ENCODE results near the gene ITPR1.

ITPR1 gene

GRCh38 chr3:4786431-4786830 lies 293.3 kb downstream of the ITPR1 start:
- Histone ChIP-seq H3K4me1 (ENCODE audit: control insufficient read depth, insufficient read depth, low read length) (no peaks in the 10 kb centered on the region), H3K9ac (ENCODE audit: low read depth, low read length) (no peak overlapping the region), H3K36me3 (ENCODE audit: control insufficient read depth, insufficient read depth, low read length) (no peaks in the 10 kb centered on the region), H3K4me3 (ENCODE audit: low read depth, low read length) (no peak overlapping the region), H3K9me3 (ENCODE audit: control insufficient read depth, insufficient read depth, low read length) (no peaks in the 10 kb centered on the region), H3K27me3 (ENCODE audit: control insufficient read depth, insufficient read depth, low read length) (no peaks in the 10 kb centered on the region)

GRCh38 chr3:4791358-4791757 lies 298.2 kb downstream of the ITPR1 start:
- no peak overlapping the region for H3K4me3 ChIP-seq (ENCODE audit: low read depth, low read length)
- no peak overlapping the region for H3K9ac ChIP-seq (ENCODE audit: low read depth, low read length)
- no peaks in the 10 kb centered on the region for H3K9me3 ChIP-seq (ENCODE audit: control insufficient read depth, insufficient read depth, low read length)
- no peaks in the 10 kb centered on the region for H3K36me3 ChIP-seq (ENCODE audit: control insufficient read depth, insufficient read depth, low read length)
- H3K4me1 ChIP-seq (ENCODE audit: control insufficient read depth, insufficient read depth, low read length) = no peaks in the 10 kb centered on the region
- H3K27me3 ChIP-seq (ENCODE audit: control insufficient read depth, insufficient read depth, low read length) = no peaks in the 10 kb centered on the region

GRCh38 chr3:4793311-4793710 lies 300.2 kb downstream of the ITPR1 start:
- Histone ChIP-seq H3K27me3 (ENCODE audit: control insufficient read depth, insufficient read depth, low read length) (no peaks in the 10 kb centered on the region), H3K4me1 (ENCODE audit: control insufficient read depth, insufficient read depth, low read length) (no peaks in the 10 kb centered on the region), H3K36me3 (ENCODE audit: control insufficient read depth, insufficient read depth, low read length) (no peaks in the 10 kb centered on the region), H3K4me3 (ENCODE audit: low read depth, low read length) (no peak overlapping the region), H3K9ac (ENCODE audit: low read depth, low read length) (no peak overlapping the region), H3K9me3 (ENCODE audit: control insufficient read depth, insufficient read depth, low read length) (no peaks in the 10 kb centered on the region)

- Histone ChIP-seq H3K9ac (ENCODE audit: low read depth, low read length) (no peak overlapping the region), H3K4me3 (ENCODE audit: low read depth, low read length) (no peak overlapping the region), H3K27me3 (ENCODE audit: control insufficient read depth, insufficient read depth, low read length) (no peaks in the 10 kb centered on the region), H3K36me3 (ENCODE audit: control insufficient read depth, insufficient read depth, low read length) (no peaks in the 10 kb centered on the region), H3K4me1 (ENCODE audit: control insufficient read depth, insufficient read depth, low read length) (no peaks in the 10 kb centered on the region), H3K9me3 (ENCODE audit: control insufficient read depth, insufficient read depth, low read length) (no peaks in the 10 kb centered on the region)
Observed at GRCh38 chr3:4794331-4794730, 301.2 kb downstream of the ITPR1 start.

- Histone ChIP-seq H3K36me3 (ENCODE audit: control insufficient read depth, insufficient read depth, low read length) (no peaks in the 10 kb centered on the region), H3K27me3 (ENCODE audit: control insufficient read depth, insufficient read depth, low read length) (no peaks in the 10 kb centered on the region), H3K9me3 (ENCODE audit: control insufficient read depth, insufficient read depth, low read length) (no peaks in the 10 kb centered on the region), H3K9ac (ENCODE audit: low read depth, low read length) (no peak overlapping the region), H3K4me1 (ENCODE audit: control insufficient read depth, insufficient read depth, low read length) (no peaks in the 10 kb centered on the region), H3K4me3 (ENCODE audit: low read depth, low read length) (no peak overlapping the region)
Observed at GRCh38 chr3:4794798-4795197, 301.6 kb downstream of the ITPR1 start.

- no peaks in the 10 kb centered on the region for H3K36me3 ChIP-seq (ENCODE audit: control insufficient read depth, insufficient read depth, low read length)
- no peaks in the 10 kb centered on the region for H3K4me1 ChIP-seq (ENCODE audit: control insufficient read depth, insufficient read depth, low read length)
- H3K9ac ChIP-seq (ENCODE audit: low read depth, low read length) = no peak overlapping the region
- H3K4me3 ChIP-seq (ENCODE audit: low read depth, low read length) = no peak overlapping the region
- H3K9me3 ChIP-seq (ENCODE audit: control insufficient read depth, insufficient read depth, low read length) = no peaks in the 10 kb centered on the region
- no peaks in the 10 kb centered on the region for H3K27me3 ChIP-seq (ENCODE audit: control insufficient read depth, insufficient read depth, low read length)
Observed at GRCh38 chr3:4795905-4796304, 302.8 kb downstream of the ITPR1 start.

- H3K9me3 ChIP-seq (ENCODE audit: control insufficient read depth, insufficient read depth, low read length) = no peaks in the 10 kb centered on the region
- no peak overlapping the region for H3K9ac ChIP-seq (ENCODE audit: low read depth, low read length)
- no peaks in the 10 kb centered on the region for H3K27me3 ChIP-seq (ENCODE audit: control insufficient read depth, insufficient read depth, low read length)
- H3K4me1 ChIP-seq (ENCODE audit: control insufficient read depth, insufficient read depth, low read length) = no peaks in the 10 kb centered on the region
- H3K36me3 ChIP-seq (ENCODE audit: control insufficient read depth, insufficient read depth, low read length) = no peaks in the 10 kb centered on the region
- H3K4me3 ChIP-seq (ENCODE audit: low read depth, low read length) = no peak overlapping the region
Observed at GRCh38 chr3:4797201-4797705, 304.1 kb downstream of the ITPR1 start.

GRCh38 chr3:4799266-4800256 lies 306.4 kb downstream of the ITPR1 start:
- no peak overlapping the region for H3K4me3 ChIP-seq (ENCODE audit: low read depth, low read length)
- no peaks in the 10 kb centered on the region for H3K27me3 ChIP-seq (ENCODE audit: control insufficient read depth, insufficient read depth, low read length)
- H3K9me3 ChIP-seq (ENCODE audit: control insufficient read depth, insufficient read depth, low read length) = no peaks in the 10 kb centered on the region
- H3K4me1 ChIP-seq (ENCODE audit: control insufficient read depth, insufficient read depth, low read length) = no peaks in the 10 kb centered on the region
- no peaks in the 10 kb centered on the region for H3K36me3 ChIP-seq (ENCODE audit: control insufficient read depth, insufficient read depth, low read length)
- H3K9ac ChIP-seq (ENCODE audit: low read depth, low read length) = no peak overlapping the region

GRCh38 chr3:4800595-4800994 lies 307.4 kb downstream of the ITPR1 start:
- Histone ChIP-seq H3K9ac (ENCODE audit: low read depth, low read length) (no peak overlapping the region), H3K27me3 (ENCODE audit: control insufficient read depth, insufficient read depth, low read length) (no peaks in the 10 kb centered on the region), H3K36me3 (ENCODE audit: control insufficient read depth, insufficient read depth, low read length) (no peaks in the 10 kb centered on the region), H3K4me1 (ENCODE audit: control insufficient read depth, insufficient read depth, low read length) (no peaks in the 10 kb centered on the region), H3K4me3 (ENCODE audit: low read depth, low read length) (no peak overlapping the region), H3K9me3 (ENCODE audit: control insufficient read depth, insufficient read depth, low read length) (no peaks in the 10 kb centered on the region)

- Histone ChIP-seq H3K9me3 (ENCODE audit: control insufficient read depth, insufficient read depth, low read length) (no peaks in the 10 kb centered on the region), H3K4me1 (ENCODE audit: control insufficient read depth, insufficient read depth, low read length) (no peaks in the 10 kb centered on the region), H3K9ac (ENCODE audit: low read depth, low read length) (no peak overlapping the region), H3K36me3 (ENCODE audit: control insufficient read depth, insufficient read depth, low read length) (no peaks in the 10 kb centered on the region), H3K4me3 (ENCODE audit: low read depth, low read length) (no peak overlapping the region), H3K27me3 (ENCODE audit: control insufficient read depth, insufficient read depth, low read length) (no peaks in the 10 kb centered on the region)
Observed at GRCh38 chr3:4801892-4802291, 308.7 kb downstream of the ITPR1 start.

GRCh38 chr3:4802903-4803302 lies 309.8 kb downstream of the ITPR1 start:
- H3K36me3 ChIP-seq (ENCODE audit: control insufficient read depth, insufficient read depth, low read length) = no peaks in the 10 kb centered on the region
- no peaks in the 10 kb centered on the region for H3K4me1 ChIP-seq (ENCODE audit: control insufficient read depth, insufficient read depth, low read length)
- no peak overlapping the region for H3K9ac ChIP-seq (ENCODE audit: low read depth, low read length)
- H3K4me3 ChIP-seq (ENCODE audit: low read depth, low read length) = no peak overlapping the region
- no peaks in the 10 kb centered on the region for H3K27me3 ChIP-seq (ENCODE audit: control insufficient read depth, insufficient read depth, low read length)
- no peaks in the 10 kb centered on the region for H3K9me3 ChIP-seq (ENCODE audit: control insufficient read depth, insufficient read depth, low read length)

All from iPS-15b (cell line).